Panc1 (cell line): ENCODE data around the gene HEG1.

Experiments used
- POLR2AphosphoS5 ChIP-seq: IDR thresholded peaks from 2 replicates; pipeline ENCODE4 v1.6.1; 2012; ENCODE audit warnings: mild to moderate bottlenecking, low read depth, low read length, moderate library complexity
- SIN3A ChIP-seq: IDR thresholded peaks from 2 replicates; pipeline ENCODE4 v1.6.1; 2012; ENCODE audit warnings: low read depth, mild to moderate bottlenecking, low read length, moderate library complexity, borderline replicate concordance; ENCODE audit not compliant: insufficient read depth
- TCF7L2 ChIP-seq: IDR thresholded peaks from 2 replicates; pipeline ENCODE4 v1.6.1; 2011; ENCODE audit warnings: mild to moderate bottlenecking, low read depth, low read length, inconsistent platforms
- TF ChIP-seq, protein P1 (sequence below): fragments of 450-650 bp; IDR thresholded peaks from 2 replicates; pipeline ENCODE4 v1.5.1; 2017; ENCODE audit warnings: mild to moderate bottlenecking
- TF ChIP-seq, protein P2 (sequence below), 2 experiments: IDR thresholded peaks; 2 replicates each; pipeline ENCODE4 v1.6.1; 2011 to 2012; ENCODE audit warnings: low read depth in 2 of 2, control low read depth in 1 of 2, low read length in 1 of 2, mild to moderate bottlenecking in 1 of 2, moderate library complexity in 1 of 2; ENCODE audit not compliant: insufficient read depth in 1 of 2

DNA sequence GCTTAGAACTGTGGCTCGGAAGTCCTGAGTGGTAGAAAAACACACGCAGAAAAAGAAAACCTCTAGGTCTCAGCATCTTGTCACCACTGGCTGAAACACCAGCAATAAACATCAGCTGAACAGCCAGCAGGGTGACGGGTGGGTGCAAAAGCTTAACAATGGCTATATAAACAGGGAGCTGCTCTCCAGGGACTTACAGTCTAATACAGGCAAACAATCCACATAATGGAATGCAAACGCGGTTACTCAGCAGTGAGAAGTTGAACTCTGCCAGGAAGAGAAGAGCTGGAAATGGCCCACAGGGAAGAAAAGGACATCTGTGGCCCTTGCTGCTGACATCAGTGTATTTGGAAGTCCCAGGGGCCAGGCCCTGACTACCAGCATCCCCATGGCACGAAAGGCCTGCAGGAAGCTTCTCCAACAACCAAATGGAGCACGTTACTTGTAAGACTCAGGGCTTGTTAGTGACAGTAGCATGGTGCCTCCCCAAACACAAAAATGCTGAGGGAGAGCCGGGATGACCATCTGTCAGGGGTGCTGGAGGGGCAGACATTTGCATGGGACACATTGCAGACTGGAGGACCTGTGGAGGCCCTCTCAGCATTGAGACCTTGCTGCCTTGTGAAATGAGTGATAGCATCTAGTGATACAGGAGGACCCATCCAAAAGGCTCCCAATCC lies 3.0 kb downstream of the HEG1 start:
- TF ChIP-seq, protein P1, sequence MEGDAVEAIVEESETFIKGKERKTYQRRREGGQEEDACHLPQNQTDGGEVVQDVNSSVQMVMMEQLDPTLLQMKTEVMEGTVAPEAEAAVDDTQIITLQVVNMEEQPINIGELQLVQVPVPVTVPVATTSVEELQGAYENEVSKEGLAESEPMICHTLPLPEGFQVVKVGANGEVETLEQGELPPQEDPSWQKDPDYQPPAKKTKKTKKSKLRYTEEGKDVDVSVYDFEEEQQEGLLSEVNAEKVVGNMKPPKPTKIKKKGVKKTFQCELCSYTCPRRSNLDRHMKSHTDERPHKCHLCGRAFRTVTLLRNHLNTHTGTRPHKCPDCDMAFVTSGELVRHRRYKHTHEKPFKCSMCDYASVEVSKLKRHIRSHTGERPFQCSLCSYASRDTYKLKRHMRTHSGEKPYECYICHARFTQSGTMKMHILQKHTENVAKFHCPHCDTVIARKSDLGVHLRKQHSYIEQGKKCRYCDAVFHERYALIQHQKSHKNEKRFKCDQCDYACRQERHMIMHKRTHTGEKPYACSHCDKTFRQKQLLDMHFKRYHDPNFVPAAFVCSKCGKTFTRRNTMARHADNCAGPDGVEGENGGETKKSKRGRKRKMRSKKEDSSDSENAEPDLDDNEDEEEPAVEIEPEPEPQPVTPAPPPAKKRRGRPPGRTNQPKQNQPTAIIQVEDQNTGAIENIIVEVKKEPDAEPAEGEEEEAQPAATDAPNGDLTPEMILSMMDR, result no peak
- TF ChIP-seq, protein P2, sequence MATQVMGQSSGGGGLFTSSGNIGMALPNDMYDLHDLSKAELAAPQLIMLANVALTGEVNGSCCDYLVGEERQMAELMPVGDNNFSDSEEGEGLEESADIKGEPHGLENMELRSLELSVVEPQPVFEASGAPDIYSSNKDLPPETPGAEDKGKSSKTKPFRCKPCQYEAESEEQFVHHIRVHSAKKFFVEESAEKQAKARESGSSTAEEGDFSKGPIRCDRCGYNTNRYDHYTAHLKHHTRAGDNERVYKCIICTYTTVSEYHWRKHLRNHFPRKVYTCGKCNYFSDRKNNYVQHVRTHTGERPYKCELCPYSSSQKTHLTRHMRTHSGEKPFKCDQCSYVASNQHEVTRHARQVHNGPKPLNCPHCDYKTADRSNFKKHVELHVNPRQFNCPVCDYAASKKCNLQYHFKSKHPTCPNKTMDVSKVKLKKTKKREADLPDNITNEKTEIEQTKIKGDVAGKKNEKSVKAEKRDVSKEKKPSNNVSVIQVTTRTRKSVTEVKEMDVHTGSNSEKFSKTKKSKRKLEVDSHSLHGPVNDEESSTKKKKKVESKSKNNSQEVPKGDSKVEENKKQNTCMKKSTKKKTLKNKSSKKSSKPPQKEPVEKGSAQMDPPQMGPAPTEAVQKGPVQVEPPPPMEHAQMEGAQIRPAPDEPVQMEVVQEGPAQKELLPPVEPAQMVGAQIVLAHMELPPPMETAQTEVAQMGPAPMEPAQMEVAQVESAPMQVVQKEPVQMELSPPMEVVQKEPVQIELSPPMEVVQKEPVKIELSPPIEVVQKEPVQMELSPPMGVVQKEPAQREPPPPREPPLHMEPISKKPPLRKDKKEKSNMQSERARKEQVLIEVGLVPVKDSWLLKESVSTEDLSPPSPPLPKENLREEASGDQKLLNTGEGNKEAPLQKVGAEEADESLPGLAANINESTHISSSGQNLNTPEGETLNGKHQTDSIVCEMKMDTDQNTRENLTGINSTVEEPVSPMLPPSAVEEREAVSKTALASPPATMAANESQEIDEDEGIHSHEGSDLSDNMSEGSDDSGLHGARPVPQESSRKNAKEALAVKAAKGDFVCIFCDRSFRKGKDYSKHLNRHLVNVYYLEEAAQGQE (IDR thresholded peaks at IDR 0.05; ENCODE audit: insufficient read depth in 1 of 2, low read depth in 2 of 2, low read length in 1 of 2), result no peak
- no peak for TF ChIP-seq POLR2AphosphoS5
- no peak for TF ChIP-seq TCF7L2
- 0 out of 2 replicates have a peak, but pooled peaks have one; percentile 11 for TF ChIP-seq SIN3A
